CD14-positive monocyte (primary cell): ENCODE measurements around the gene DNAH11. TPM values are rescaled to one million over a fixed set of nuclear protein-coding genes. Genes with fewer than 3 reads are reported as not detected.

Source experiments
- DNase-seq, 3 donors: peaks; one replicate each; pipeline ENCODE4 v3.0.0-alpha.2; 2011 to 2022
- H2AFZ ChIP-seq: 2 replicates; pipeline ENCODE4 v1.6.0; 2012; ENCODE audit warnings: mild to moderate bottlenecking, low read depth, low read length, inconsistent platforms; ENCODE audit not compliant: insufficient read depth, poor library complexity, severe bottlenecking
- H3K27ac ChIP-seq, 2 donors: 1 replicate in 1 of 2; 2 replicates in 1 of 2; pipeline ENCODE4 v1.5.1; 2012 to 2013; ENCODE audit warnings: low read length in 2 of 2, control low read depth in 1 of 2, inconsistent platforms in 1 of 2, low read depth in 1 of 2, mild to moderate bottlenecking in 1 of 2
- H3K27me3 ChIP-seq, 2 donors: one replicate each; pipeline versions ENCODE4 v1.6.0 to v1.6.1; 2011 to 2013; ENCODE audit warnings: low read length in 2 of 2; ENCODE audit not compliant: control insufficient read depth in 2 of 2, insufficient read depth in 2 of 2
- H3K36me3 ChIP-seq, 2 donors: replicated peaks in 1 of 2; 1 replicate in 1 of 2; 2 replicates in 1 of 2; pipeline versions ENCODE4 v1.5.1 to v1.6.1; 2012 to 2013; ENCODE audit warnings: low read length in 2 of 2, control low read depth in 1 of 2, inconsistent platforms in 1 of 2, mild to moderate bottlenecking in 1 of 2; ENCODE audit not compliant: insufficient read depth in 2 of 2, control insufficient read depth in 1 of 2
- H3K4me1 ChIP-seq, 2 donors: 1 replicate in 1 of 2; 2 replicates in 1 of 2; pipeline versions ENCODE4 v1.5.1 to v1.6.1; 2012 to 2013; ENCODE audit warnings: low read length in 2 of 2, control low read depth in 1 of 2, inconsistent platforms in 1 of 2, mild to moderate bottlenecking in 1 of 2, moderate library complexity in 1 of 2; ENCODE audit not compliant: insufficient read depth in 2 of 2, control insufficient read depth in 1 of 2
- H3K4me2 ChIP-seq: replicated peaks from 2 replicates; pipeline ENCODE3; 2012; ENCODE audit warnings: low read length, moderate library complexity, mild to moderate bottlenecking; ENCODE audit not compliant: poor library complexity, severe bottlenecking; ENCODE audit errors: extremely low read depth
- H3K4me3 ChIP-seq, 3 experiments: fragments of 200-600 bp in 1 of 3; sonication (generic) in 1 of 3; replicated peaks in 1 of 3; 1 replicate in 2 of 3; 2 replicates in 1 of 3; pipeline ENCODE4 v1.5.1; 2011 to 2013; ENCODE audit warnings: low read length in 3 of 3, mild to moderate bottlenecking in 3 of 3, control low read depth in 2 of 3, low read depth in 2 of 3, inconsistent platforms in 1 of 3, moderate library complexity in 1 of 3
- H3K79me2 ChIP-seq: 2 replicates; pipeline ENCODE4 v1.6.0; 2012; ENCODE audit warnings: mild to moderate bottlenecking, control low read depth, inconsistent platforms, low read length, moderate library complexity; ENCODE audit not compliant: insufficient read depth
- H3K9ac ChIP-seq: 2 replicates; pipeline ENCODE4 v1.6.0; 2017; ENCODE audit warnings: low read length, mild to moderate bottlenecking; ENCODE audit not compliant: insufficient read depth, poor library complexity, severe bottlenecking
- H3K9me3 ChIP-seq, 2 donors: replicated peaks in 1 of 2; 1 replicate in 1 of 2; 2 replicates in 1 of 2; pipeline versions ENCODE4 v1.5.1 to v1.6.1; 2012 to 2013; ENCODE audit warnings: low read length in 2 of 2, control low read depth in 1 of 2; ENCODE audit not compliant: control insufficient read depth in 1 of 2, insufficient read depth in 1 of 2
- H4K20me1 ChIP-seq: 2 replicates; pipeline ENCODE4 v1.6.0; 2012; ENCODE audit warnings: mild to moderate bottlenecking, low read length, control low read depth, moderate library complexity; ENCODE audit not compliant: insufficient read depth
- H3K27ac Mint-ChIP-seq, 7 donors: one replicate each; pipeline ENCODE4 v1.8.0; 2020; ENCODE audit warnings: mild to moderate bottlenecking in 7 of 7, mixed read lengths in 7 of 7, moderate library complexity in 6 of 7, inconsistent platforms in 2 of 7
- H3K27me3 Mint-ChIP-seq, 3 donors: one replicate each; pipeline ENCODE4 v1.8.0; 2021 to 2022; ENCODE audit warnings: low read depth in 3 of 3, mild to moderate bottlenecking in 3 of 3, mixed read lengths in 3 of 3, moderate library complexity in 3 of 3, inconsistent platforms in 1 of 3
- H3K36me3 Mint-ChIP-seq, 2 donors: one replicate each; pipeline ENCODE4 v1.8.0; 2020; ENCODE audit warnings: mixed read lengths in 2 of 2, inconsistent platforms in 1 of 2, mild to moderate bottlenecking in 1 of 2
- H3K4me1 Mint-ChIP-seq: one replicate; pipeline ENCODE4 v1.8.0; 2020; ENCODE audit warnings: mild to moderate bottlenecking, mixed read lengths
- H3K4me3 Mint-ChIP-seq, 2 donors: one replicate each; pipeline ENCODE4 v1.8.0; 2020; ENCODE audit warnings: mild to moderate bottlenecking in 2 of 2, mixed read lengths in 2 of 2, moderate library complexity in 1 of 2
- H3K9me3 Mint-ChIP-seq, 7 donors: one replicate each; pipeline ENCODE4 v1.8.0; 2020 to 2022; ENCODE audit warnings: mixed read lengths in 7 of 7, mild to moderate bottlenecking in 6 of 7, moderate library complexity in 6 of 7, inconsistent platforms in 2 of 7
- CTCF ChIP-seq: fragments of 200-600 bp; IDR thresholded peaks from one replicate; pipeline ENCODE4 v1.8.0; 2022; ENCODE audit warnings: antibody characterized with exemption, mild to moderate bottlenecking
- WGBS: methylation state at CpG from one replicate; pipeline ENCODE4 v1.1.5; 2013; ENCODE audit warnings: missing lambda C conversion rate; ENCODE audit not compliant: insufficient coverage; 5-methylcytosine and 5-hydroxymethylcytosine counted together
- intact Hi-C, 2 donors: fragments of 100-400 bp; cut with micrococcal nuclease; formaldehyde crosslinking; loops; one replicate each; pipeline versions ENCODE4 v1.15.0 to v1.15.1; 2023
- polyA plus RNA-seq, 3 donors: library from polyadenylated mRNA; depleted of rRNA in 1 of 3; unstranded in 2 of 3; stranded (reverse) in 1 of 3; fragments of 300-500 nt in 2 of 3; fragments of >200 nt in 1 of 3; fragmentation: Illumina TruSeq in 2 of 3; gene quantifications; 1 replicate in 2 of 3; 2 replicates in 1 of 3; pipeline ENCODE4 v1.2.3, GENCODE V29; 2012 to 2021

DNAH11 gene
- polyA plus RNA-seq, 3 donors: not detected

DNA sequence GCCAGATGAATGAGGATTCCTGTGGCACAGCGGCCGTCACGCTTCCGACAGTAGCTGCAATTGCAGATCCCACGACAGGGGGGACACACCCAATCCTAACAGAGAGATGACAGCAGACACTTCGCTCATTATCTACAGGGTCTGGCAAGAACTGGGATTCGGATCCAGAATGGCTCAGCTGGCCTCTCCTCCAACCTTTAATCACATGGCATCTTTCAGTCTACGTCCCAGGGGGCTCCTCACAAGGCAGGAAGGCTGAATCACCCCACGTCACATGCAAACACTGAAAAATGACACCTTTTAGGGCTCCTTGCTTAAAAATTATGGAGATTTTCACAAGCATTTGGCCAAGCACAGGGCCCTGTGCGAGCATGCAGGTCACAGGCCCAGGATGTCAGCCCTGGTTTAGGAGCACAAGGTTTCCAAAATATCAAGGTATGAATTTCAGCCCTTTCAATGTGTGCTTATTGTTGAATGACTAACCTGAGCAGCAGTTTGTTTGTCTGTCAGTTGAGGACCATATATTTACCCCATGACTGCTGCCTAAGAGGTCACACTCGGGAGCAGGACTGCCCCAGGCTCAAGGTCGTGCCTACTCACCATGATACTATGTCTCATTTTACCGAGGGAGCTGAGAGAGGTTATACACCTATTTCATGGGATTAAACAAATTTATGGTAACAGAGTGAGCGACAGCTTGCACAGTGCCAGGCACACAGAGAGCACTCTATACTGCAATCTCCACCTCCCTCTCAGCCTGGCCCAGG, 360.4 kb downstream of the DNAH11 start:
- H2AFZ ChIP-seq: no peak overlapping the region
- H3K27ac Mint-ChIP-seq: peak overlapping the region in 1 of 7 donors; percentile 48
- H3K36me3 Mint-ChIP-seq: peaks cover 51 to 67% of the 10 kb centered on the region in 2 donors
- no peaks in the 10 kb centered on the region for H3K27me3 ChIP-seq
- no peaks in the 10 kb centered on the region for H3K9me3 Mint-ChIP-seq
- no peak overlapping the region for H3K9ac ChIP-seq
- peaks cover 9 to 79% of the 10 kb centered on the region in 2 donors for H3K36me3 ChIP-seq
- no peak for DNase-seq
- H4K20me1 ChIP-seq: no peaks in the 10 kb centered on the region
- TF ChIP-seq CTCF: no peak
- H3K27ac ChIP-seq: no peak overlapping the region
- WGBS: 95% methylated on average over 10 of the region's 14 CpGs
- peaks cover 0 to 4% (median 3%) of the 10 kb centered on the region in 3 donors for H3K27me3 Mint-ChIP-seq
- no peaks in the 10 kb centered on the region for H3K79me2 ChIP-seq
- intact Hi-C loops: no loop called here
- H3K4me1 Mint-ChIP-seq: peaks cover 12% of the 10 kb centered on the region
- no peaks in the 10 kb centered on the region for H3K9me3 ChIP-seq
- peaks cover 8 to 12% of the 10 kb centered on the region in 2 donors for H3K4me1 ChIP-seq
- H3K4me3 ChIP-seq: no peak overlapping the region
- no peak overlapping the region for H3K4me3 Mint-ChIP-seq
- no peak overlapping the region for H3K4me2 ChIP-seq

GRCh38 chr7:21908746-21909145, 365.9 kb downstream of the DNAH11 start:
- no peaks in the 10 kb centered on the region for H3K9me3 ChIP-seq
- no peak for DNase-seq
- TF ChIP-seq CTCF: no peak
- H3K36me3 Mint-ChIP-seq: peaks cover 50 to 53% of the 10 kb centered on the region in 2 donors
- intact Hi-C loops: no loop called here
- peak overlapping the region in 1 of 7 donors; percentile 1 for H3K27ac Mint-ChIP-seq
- H3K79me2 ChIP-seq: no peaks in the 10 kb centered on the region
- H3K27me3 ChIP-seq: no peaks in the 10 kb centered on the region
- H3K9me3 Mint-ChIP-seq: no peaks in the 10 kb centered on the region
- peak overlapping the region in 1 of 2 donors; percentile 48 for H3K27ac ChIP-seq
- WGBS: 98% methylated on average over 5 of the region's 5 CpGs
- H3K4me3 ChIP-seq: no peak overlapping the region
- no peaks in the 10 kb centered on the region for H3K27me3 Mint-ChIP-seq
- H3K9ac ChIP-seq: no peak overlapping the region
- H3K36me3 ChIP-seq: peaks cover 6 to 88% of the 10 kb centered on the region in 2 donors
- no peaks in the 10 kb centered on the region for H4K20me1 ChIP-seq
- H3K4me1 Mint-ChIP-seq: peaks cover 4% of the 10 kb centered on the region
- H3K4me2 ChIP-seq: no peak overlapping the region
- no peak overlapping the region for H2AFZ ChIP-seq
- no peaks in the 10 kb centered on the region for H3K4me1 ChIP-seq
- H3K4me3 Mint-ChIP-seq: no peak overlapping the region
